ENCODE data around the gene SIAH3.
"Not testable (repeated sequence)": the region's sequence is repeated elsewhere in the genome, so short reads cannot be mapped to it uniquely, and the experiment has no call there.

The SIAH3 gene

DNA sequence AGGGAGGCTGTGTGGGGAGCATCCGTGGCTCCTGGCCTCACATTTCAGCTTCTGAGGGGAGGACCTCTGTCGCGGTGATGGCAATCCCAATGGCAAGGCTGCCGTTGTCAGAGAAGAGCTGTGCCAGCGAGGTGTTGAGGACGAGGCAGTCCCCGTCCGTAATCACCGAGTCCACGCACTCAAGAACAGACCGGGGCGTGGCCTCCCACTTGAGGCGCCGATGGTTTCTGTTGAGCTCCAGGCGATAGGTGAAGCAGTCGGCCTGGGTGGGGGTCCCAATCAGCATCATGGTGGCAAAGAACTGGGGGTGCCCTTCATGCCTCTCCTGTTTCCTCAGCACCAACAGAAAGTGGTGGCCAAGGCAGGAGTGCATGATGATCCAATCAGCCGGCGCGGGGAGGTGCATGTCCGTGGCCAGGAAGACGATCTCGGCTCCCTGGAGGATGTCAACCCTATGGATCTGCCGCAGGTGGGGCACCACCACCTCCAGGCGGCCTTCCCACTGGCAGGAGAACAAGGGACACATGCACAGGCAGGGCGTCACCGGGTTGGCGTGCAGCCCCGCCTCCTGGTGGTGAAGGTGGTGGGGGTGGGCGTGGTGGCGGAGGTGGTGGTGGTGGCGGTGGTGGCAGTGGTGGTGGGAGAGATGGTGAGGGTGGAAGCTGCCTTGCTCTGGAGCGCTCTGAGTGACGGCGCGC is 68.1 kb downstream of the SIAH3 start:
- DNase-seq (ENCODE audit: low spot score) (no peak), FAIRE-seq (no peak)

DNA sequence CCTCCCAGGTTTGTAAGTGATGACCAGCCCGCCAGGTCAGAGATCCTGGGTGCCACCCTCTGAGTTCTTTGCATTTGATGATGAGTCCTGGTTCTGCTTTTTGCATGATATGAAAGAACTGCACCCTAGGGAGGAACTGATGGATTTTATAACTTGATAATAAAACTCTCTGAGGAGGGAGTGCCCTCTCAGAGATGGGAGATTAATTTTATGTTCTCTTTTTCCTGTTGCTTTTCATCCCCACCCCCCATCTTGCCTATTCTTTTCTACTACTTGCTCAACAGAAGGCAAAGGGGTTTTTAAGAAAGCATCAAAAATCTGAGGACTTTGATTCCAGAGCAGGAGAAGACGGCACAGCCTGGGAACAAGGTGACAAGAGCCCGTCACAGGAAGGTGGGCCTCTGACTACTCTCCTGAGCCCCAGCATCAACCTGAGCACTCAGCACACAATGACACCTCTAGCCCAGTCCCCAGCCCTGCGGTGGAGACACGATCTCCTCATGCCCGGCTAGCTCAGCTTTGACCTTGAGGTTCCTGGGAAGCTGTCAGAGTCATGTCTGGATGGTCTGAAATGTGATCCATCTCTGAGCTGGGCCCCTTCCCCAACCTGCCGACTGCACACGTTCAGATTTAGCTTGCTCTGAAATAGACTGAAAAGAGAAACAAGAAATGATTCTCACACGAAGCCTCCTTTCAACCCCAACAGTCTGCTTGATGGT is 69.1 kb downstream of the SIAH3 start:
- FAIRE-seq (no peak), DNase-seq (ENCODE audit: low spot score) (no peak)

DNA sequence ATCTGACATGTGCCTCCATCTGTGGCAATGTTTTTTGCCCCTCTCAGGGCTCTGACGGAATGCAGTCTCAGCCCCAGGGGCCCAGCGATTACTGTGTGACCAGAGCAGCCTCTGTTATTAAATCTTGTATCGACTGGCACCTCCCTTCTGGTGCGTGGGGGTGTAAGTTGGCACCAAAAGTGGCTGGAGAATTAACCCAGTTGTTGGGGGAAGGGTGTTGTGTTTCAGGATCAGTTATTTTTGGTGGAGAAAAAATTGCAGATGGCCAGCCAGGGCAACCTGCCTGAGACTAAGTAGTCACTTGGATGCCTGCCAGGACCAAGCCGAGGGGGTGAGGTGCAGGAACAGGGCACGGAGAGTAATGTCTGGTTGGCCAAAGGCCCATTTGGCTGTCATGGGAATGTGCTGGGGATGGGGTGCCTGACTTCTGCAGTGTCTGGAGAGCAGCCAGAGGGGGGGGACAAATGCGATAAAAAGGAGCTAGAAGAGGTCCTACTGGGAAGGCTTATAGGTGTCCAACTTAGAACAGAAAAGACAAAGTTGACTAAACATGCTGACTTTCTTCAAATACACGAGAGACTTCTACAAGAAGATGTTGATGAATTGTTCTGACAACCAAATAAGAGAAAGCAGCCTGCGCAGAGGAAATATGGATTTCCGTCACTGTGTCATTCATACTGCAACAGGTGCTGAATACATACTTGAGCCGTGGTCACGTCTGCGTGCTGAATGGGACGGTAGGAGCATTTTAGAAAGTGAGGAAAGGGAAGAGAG is 69.8 kb downstream of the SIAH3 start:
- no peak for DNase-seq (ENCODE audit: low spot score)
- no peak for FAIRE-seq

DNA sequence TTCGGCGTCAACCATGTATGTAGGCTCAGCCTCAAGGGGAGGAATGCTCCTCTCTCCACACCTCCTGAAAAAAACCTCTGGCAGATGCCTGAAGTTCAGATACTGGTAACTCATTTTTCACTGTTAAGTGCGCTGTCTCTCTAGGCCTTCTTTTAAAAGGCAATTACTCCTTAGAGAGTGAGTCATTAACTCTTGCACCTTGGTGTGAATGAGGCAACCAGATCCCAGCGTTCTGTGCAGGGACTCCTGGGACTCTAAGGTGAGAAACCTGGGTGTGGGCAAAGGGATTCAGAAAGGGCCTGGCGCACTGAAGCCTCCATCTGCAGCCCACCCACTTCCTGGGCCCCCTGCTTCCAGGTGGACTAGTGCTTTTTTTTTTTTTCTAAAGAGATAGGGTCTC is 71.7 kb downstream of the SIAH3 start:
- no peak for DNase-seq (ENCODE audit: low spot score)
- FAIRE-seq = no peak

DNA sequence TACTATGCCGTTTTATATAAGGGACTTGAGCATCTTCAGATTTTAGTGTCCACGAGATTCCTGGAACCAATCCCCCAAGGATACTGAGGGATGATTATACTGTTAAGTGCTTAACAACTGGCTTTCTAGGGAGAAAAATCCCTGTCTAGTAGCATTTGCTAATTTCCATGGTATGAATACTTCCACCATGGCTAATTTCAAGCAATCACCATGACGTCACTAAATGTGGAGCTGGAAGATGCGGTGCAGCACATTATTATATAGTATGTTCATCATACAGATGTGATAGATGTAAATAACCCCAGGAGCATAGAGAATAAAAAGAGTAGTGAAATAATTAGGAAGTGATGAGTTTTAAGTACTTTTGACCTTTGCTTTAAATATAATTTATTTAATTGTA is 72.7 kb downstream of the SIAH3 start:
- DNase-seq (ENCODE audit: low spot score) = no peak
- FAIRE-seq = no peak

DNA sequence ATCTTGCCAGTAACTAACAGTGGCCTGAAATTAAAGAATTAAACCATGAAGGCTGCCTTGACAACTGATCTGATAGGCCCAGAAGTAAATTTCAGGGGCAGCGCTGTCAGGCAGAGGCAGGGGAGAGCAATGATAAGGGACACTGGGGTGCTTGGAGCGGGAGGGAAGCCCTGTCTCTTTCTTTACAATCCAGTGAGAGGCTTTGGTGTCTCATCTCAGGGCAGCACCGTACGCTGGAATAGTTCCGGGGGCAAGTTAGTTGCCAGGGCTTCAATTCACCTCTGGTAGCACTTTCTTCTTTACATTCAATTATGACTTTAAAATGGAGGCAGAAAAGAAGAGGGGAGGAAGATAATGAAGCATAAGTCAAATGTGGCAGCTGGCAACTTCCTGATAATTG is 74.8 kb downstream of the SIAH3 start:
- FAIRE-seq = no peak
- DNase-seq (ENCODE audit: low spot score) = no peak

DNA sequence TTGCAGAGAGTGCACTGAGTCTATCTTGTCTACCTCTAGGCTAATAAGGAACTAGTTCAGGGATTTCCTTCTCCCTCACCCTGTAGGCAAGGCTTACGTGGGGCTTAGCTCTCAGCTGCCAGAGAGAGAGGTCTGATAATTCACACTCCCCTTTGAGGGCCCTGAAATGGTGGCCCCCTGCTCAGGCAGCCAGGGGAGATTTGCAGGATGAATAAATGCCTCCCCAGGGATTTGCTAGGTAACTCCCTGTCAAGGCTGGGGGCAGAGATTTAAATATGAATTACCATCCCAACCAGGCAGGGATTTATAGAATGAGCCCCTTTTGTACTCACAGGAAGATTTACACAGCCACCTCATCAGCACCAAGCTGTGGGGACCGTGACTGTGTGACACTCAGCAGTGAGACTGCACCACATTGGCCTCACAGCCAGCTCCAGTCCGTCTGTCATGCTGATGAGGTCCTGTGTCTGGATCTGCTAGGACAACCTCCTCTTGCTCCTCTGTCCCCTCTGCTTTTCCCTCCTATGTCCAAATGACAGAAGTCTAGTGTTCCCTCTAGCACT is 76.1 kb downstream of the SIAH3 start:
- no peak for FAIRE-seq

DNA sequence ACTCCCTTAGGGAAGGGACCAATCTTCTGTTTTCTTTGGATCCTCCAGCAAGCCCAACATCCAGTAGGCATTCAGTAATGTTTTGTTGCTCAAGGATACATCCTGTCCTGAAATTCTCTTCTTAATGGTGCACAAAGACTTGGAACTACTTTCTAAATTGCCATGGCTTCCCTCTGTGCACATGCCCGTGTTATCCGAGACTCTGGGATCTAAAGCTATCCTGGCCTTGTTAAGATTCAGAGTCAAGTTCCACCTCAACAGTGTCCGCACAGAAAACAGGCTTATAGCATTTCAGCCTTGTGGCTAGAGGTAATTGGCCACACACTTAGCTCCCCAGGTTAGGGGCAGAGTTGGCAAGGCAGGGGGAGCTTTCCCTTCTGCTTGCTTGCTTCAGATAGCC is 77.6 kb downstream of the SIAH3 start:
- DNase-seq (ENCODE audit: low spot score) (no peak), FAIRE-seq (no peak)

More for the DNA sequence above, 76.1 kb downstream of the SIAH3 start:
- no peak for DNase-seq (ENCODE audit: low spot score)

DNA sequence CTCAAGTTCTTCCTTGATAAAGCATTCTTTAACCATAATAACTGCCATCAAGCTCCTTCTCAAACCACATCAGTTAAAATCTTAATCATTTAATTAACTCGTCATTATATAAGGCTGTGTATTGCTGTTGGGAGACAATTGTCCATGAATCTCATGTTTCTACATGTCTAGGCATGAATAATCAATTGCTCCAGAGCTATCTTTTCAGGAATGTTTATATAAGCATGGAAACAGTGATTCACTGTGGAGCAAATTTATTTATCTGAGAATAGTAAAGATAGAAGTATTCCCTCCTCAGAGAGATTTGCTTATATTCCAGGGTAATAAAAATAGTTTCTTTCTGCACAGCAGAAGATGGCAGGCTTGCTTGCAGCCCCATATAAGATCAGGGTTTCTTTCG is 78.3 kb downstream of the SIAH3 start:
- FAIRE-seq (no peak), DNase-seq (ENCODE audit: low spot score) (no peak)

DNA sequence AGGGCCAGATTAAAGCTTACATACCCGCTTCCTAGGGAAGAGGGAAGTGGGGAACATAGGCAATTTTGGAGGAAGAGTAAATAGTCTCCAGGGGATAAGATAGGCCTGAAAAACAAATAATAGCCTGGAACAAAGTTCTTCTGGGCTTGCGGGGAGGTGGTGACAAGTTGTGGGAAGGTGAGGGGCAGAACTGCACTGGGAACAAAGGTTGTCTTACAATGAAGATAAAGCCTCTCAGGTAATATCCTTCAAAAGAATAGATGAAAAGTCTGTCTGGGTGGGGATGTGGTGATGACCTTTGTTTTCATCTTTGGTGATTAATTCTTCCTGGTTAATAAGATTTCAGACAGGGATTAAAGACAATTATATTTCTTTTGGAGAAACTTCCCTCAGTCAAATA is 80.7 kb downstream of the SIAH3 start:
- DNase-seq (ENCODE audit: low spot score) (no peak), FAIRE-seq (no peak)

DNA sequence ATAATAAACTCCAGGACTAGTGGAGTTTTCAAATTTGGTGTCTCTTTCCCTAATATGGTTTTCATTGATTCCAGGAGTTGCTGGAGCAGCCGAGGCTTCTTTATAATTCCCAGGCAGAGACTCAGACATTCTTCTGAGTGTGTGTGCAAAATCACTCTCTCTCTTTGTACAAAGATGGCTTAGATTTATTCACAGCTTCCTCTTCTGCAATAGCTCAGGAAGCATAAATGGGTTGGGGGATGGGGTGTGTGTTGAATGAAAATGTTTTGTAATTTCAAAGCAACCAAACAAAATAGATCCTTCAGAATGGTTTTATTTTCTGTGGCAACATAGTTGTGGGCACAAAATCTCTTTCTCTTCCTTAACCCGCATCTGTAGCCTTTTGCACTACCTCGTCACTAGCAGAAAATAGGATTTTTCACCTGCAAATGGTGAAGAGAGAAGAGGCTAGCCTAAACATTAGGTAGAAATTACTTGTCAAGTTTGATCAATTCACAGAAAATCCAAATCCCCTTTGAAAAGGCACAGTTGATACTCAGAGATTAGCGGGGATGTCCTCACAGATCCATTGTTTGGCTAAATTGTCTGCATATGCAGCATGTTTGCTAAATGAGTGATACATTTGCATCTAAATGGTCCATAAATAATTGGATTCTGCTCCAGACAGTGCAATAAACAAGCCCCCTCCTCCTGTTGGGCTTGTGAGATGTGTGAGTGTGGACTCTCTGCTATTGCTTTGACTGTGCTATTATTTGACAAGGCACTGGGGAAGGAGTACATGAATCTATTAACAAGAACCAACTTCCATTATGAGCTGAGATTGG is 82.7 kb downstream of the SIAH3 start:
- no peak for FAIRE-seq

DNA sequence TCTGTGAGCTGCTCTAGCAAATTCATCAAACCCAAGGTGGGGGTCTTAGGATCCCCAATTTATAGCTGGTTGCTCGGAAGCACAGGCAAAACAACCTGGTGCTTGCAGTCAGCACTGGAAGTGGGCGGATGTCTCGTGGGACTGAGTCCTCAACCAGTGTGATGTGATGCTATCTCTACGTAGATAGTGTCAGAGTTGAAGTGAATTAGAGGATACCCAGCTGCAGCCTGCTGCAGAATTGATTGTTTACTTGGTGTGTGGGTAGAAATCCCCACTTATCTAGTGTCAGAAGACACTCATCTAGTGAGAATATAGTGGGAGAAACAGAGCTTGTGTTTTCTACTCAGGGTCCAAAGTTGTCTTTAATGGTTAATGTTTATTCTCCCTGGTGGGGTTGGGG is 86.1 kb downstream of the SIAH3 start:
- FAIRE-seq (no peak), DNase-seq (ENCODE audit: low spot score) (no peak)

More for the DNA sequence above, 82.7 kb downstream of the SIAH3 start:
- no peak for DNase-seq (ENCODE audit: low spot score)

DNA sequence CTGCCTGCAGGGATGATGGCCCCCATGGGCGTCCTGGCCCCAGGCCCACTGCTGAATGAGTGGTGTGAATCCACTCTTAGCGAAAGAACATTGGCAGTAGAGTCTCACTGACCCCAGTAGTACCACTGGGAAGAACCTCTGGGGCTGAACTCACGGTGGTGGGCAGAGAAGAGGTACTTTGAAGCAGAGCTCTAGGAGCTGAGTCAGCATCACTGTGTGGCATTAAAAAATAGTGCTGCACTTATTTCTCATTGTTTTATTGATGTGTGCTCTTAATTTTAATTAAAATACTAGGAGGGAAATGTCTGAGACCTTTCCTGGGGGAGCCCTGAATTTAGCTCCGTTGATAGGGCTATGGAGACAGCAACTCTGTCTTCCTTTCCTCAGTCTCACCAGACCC is 88.1 kb downstream of the SIAH3 start:
- FAIRE-seq = no peak
- DNase-seq (ENCODE audit: low spot score) = no peak

DNA sequence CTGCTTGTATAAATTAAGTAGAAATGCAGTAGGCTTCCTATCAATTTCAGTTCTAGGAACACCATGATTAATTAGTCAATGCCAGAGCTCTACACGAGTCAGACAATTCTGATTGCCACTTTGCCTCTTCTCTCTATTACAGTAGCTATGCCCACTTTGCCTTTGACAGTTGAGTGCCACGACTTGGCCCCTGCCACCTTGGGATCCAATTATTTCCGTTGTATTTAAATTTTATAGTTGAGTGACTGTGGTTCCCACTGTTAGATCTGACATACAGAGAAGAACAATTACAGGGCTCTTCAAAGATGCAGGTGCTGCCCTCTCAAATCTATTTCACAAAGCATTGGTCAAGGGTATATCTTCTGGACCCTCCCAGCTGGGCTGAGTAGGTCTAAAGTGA is 94.0 kb downstream of the SIAH3 start:
- not testable (repeated sequence) for FAIRE-seq

DNA sequence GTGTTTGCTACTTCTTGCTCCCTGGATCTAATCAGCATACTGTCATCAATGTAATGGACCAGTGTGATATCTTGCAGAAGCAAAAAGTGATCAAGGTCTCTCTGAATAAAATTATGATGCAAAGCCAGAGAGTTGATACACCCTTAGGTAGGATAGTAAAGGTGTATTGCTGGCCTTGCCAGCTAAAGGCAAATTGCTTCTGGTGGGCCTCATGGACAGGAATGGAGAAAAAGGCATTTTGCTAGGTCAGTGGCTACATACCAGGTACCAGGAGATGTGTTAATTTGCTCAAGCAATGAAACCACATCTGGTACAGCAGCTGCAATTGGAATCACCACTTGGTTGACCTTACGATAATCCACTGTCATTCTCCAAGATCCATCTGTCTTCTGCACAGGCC is 95.1 kb downstream of the SIAH3 start:
- DNase-seq (ENCODE audit: low spot score); FAIRE-seq: not testable (repeated sequence)

More for the DNA sequence above, 94.0 kb downstream of the SIAH3 start:
- not testable (repeated sequence) for DNase-seq (ENCODE audit: low spot score)

DNA sequence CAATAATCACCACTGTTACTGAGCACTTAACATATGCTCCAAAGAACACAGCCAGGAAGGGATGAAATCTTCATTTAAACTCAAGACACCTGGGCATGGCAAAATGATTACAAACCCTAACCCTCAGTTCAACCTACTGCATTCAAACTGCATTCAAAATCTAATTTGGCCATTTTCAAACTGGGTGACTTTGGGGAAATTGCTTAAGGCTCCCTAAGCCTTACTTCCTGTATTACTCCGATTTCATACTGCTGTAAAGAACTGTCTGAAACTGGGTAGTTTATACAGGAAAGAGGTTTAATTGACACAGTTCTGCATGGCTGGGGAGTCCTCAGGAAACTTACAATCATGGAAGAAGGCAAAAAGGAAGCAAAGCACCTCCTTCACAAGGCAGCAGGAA is 99.0 kb downstream of the SIAH3 start:
- no peak for FAIRE-seq
- no peak for DNase-seq (ENCODE audit: low spot score)

DNA sequence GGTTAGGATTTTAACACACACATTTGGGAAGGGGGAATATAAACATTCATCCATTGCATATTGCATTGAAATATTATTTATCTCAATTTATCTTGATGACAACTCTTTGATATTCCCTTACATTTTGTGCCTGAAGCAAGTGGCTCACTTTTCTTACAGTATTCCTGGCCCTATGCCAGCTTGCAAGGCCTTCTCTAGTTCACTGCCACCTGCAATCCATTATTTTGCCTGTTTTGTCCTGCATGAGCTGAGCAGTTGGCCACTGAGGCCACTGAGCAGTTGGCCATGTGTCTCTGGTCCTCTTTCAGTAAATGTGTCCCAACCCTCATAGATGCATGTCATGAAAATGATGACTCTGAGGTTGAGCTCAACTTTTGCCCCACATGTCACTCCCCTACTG is 99.7 kb downstream of the SIAH3 start:
- FAIRE-seq = no peak
- no peak for DNase-seq (ENCODE audit: low spot score)

DNA sequence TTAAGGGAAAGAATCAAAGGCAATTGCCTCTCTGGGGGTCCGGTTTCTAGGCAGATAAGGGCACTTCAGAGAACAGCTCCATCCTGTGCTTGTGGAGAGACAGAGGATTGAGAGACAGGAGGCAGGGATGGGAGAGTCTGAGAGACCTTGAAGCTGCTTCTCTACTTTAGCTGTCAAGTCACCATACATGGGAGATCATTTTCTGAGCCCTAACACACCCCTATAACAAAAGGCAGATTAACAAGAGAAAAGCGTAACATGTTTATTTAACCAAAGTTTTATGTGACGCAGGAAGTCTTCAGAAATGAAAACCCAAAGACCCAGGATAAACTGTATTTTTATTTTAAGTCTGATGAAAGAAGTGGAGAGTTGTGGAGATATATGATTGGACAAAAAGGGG is 101.0 kb downstream of the SIAH3 start:
- DNase-seq (ENCODE audit: low spot score) (no peak), FAIRE-seq (no peak)

DNA sequence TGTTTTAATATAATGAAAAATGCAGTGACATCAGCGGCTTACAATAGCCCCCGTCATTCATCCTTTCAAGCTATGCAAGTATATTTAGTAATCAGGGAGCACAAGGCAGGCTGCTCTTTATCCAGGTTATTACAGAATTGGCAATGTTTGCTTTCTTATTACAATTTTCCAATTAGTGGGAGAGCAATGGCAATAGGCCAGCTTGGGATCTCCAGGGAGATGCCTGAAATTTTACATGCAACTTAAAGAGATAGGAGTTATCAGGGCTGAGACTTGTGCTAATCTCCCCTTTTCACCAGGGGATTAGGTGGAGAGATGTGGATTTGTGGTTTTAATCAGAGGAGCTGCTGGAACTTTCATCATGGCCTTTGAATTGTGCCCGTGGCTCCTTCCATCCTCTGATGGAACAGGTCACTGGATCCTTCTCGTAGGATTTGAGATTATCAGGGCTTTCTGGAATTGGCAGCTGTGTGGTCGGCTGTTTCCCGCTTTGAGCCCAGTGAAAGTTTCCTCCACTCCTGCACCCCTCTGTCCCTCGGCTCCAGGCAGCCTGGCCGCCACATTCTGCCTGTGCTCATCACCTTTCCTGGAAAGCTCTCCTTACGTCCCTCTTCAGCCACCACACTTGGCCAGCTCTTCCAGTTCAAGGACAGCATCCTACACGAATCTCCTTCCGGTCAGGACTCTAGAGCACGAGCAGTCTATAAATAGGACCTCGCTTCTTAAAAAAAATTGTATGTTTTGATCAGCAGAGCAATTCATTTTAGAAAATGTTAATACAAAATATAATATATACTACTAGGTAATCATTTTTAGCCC is 102.4 kb downstream of the SIAH3 start:
- no peak for DNase-seq (ENCODE audit: low spot score)
- no peak for FAIRE-seq

DNA sequence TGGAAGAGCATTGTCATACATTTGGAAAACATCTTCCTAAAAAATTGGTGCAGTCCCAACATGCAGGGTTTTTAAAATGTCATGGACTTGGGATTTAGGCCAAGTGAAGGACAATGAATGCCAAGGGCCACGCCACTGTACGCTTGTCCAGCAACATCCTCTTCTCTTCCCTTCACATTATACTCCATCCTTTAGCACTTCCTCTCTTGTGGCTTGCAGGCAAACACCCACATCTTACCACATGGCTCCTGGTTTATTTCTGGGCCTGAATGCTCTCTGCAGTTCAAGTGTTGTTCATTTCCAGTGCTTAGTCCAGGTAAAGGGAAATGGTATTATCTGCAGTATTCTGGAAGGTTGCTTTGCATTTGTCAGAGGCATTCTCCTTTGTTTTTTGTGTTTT is 104.5 kb downstream of the SIAH3 start:
- DNase-seq (ENCODE audit: low spot score) = no peak
- FAIRE-seq = no peak
